Fibroblast of lung (primary cell): Measurements from ENCODE around the gene JAG2.

Experiments used
- CTCF ChIP-seq, 2 donors: IDR thresholded peaks in 1 of 2; conservative IDR thresholded peaks in 1 of 2; 1 replicate in 1 of 2; 2 replicates in 1 of 2; pipeline ENCODE4 v1.5.1; 2011 to 2012; ENCODE audit warnings: low read length in 2 of 2, control low read depth in 1 of 2, inconsistent platforms in 1 of 2, low read depth in 1 of 2, mild to moderate bottlenecking in 1 of 2
- EZH2 ChIP-seq: IDR thresholded peaks from 2 replicates; pipeline ENCODE4 v1.5.1; 2012; ENCODE audit warnings: low read length, control low read depth, mild to moderate bottlenecking; ENCODE audit errors: missing control alignments

DNA sequence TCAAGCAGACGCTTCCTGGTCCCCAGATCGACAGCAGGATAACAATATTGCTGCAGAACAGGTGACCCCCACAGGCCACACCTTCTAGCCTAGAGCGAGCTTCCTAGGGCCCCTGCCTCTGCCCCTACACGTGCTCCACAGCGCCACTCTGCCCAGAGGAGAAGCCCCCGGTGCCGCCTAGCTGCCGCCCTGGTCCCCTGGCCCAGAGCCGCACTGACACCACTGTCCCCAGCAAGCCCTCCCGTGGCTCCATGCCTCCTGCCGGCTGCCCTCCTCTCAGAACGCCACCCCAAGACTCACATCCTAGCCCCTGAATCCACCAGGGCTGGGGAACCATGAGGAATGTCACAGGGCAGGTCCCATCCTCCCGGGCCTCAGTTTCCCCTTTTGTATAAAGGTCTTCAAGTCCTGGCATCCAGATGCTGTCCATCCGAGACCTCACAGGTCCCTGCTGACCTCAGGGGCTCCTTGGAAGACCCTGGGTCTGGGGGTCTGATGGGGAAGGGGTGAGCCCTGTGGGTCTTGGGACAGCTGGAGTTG lies 31.0 kb downstream of the JAG2 start:
- TF ChIP-seq CTCF (conservative IDR thresholded peaks at IDR 0.05 in 1 of 2, IDR thresholded peaks at IDR 0.05 in 1 of 2; ENCODE audit: low read depth in 1 of 2, low read length in 2 of 2): no peak
- no peak for TF ChIP-seq EZH2
